Astrocyte of the hippocampus (primary cell): ENCODE results near the gene VDR.
"Not testable (repeated sequence)": the region's sequence is repeated elsewhere in the genome, so short reads cannot be mapped to it uniquely, and the experiment has no call there.

Experiments
- DNase-seq: peaks from one replicate; pipeline ENCODE4 v3.0.0; 2011; ENCODE audit warnings: low read depth, low spot score

Gene VDR

DNA sequence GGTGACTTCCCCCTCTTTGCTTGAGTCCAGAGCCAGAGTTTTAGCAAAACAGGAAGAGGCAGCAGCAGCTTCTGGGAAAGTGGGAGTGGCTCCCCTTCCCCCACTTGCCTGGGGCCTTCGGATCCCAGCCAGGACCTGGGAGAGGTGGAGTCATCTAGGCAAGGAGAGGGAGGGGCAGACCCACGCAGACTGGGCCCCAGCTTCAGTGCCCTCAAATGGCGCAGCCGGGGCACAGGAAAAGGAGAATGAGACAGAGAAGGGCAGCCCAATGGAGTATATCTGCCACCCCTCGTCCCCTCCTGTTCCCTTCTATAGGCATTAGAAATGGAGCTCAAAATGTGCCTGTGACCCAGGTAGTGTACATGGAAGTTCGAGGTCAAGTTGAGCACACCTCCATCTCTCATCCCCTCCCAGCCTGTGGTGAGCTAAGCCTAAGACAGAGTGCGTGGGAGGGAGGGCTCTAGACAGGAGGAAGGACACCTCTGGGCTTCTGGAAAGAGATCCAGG, 75.8 kb downstream of the VDR start:
- DNase-seq = peak; percentile 68

DNA sequence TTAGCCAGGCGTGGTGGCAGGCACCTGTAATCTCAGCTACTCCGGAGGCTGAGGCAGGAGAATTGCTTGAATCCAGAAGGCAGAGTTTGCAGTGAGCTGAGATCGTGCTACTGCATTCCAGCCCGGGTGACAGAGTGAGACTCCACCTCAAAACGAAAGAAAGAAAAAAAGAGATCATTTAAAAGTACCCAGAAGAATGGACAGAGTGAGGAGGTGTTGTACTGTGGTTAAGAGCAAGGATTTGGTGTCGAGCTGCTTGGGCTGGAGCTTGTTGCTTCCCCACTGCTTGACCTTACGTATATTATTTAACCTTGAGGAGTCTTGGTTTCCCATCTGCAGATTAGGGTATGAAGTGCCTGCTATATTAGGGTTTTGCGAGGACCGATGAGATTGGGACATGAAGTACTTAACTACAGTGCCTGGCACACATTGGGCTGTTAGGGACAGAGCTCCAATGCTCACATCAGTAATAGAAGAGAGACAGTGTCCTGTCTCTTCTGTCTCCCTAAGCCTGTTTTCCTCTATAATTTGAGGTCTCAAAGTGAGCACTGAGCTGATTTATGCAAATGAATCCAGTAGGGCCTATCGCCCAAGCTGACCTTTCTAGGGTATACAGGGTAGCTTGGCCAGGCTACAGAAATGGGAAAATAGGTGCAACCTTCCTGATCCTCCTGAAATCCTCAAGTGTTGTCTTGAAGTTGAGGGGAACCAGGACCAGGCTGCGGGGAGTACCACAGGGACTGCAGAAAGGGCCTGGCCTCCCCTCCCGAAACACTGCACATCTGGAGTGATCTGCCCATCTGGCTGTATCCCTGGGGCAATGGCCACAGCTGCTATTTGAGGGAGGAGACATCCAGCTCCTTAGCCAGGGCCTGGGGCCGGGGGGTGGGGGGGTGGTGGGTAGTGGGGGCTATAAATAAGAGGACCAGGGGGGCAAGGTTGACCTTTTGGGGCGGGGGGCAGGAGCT, 76.5 kb downstream of the VDR start:
- DNase-seq = no peak

DNA sequence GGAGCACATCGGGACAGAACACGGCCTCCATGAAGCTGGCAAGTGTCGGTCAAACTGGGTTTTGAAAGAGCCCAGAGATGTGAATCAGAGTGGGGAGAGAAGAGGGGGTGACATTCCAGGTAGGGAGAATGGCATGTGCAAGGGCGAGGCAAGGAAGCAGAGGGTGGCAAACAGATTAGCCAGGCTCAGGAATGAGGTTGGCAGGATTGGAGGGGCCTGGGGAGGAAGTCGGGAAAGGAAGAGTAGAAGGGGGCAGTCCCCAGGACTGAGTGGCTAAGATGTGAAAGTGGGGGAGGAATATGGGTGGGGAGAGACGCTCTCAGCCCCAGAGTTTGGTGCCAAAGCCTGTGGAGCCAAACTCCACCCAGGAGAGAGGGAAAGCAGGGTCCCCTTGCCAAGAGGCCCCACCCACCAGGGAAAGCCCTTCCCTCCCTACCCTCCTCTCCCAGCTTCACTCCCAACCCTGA, 79.6 kb downstream of the VDR start:
- peak; percentile 67 for DNase-seq

DNA sequence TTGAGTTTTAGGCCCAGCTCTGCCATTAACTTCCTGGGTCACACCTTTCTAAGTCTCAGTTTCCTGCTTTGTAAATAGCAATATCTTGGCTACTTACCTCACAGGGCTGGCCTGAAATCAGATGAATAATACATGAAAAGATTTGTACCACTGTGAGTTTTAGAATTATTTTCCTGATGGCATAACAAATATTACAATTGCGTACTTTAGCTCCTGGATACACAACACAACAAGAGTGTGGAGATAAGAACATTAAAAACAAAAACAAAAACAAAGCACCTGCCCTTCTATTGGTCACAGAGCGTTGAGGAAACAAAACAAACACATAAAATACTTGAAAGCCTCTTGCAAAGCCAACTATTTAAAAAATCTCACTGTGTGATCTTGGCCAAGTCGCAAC, 80.2 kb downstream of the VDR start:
- no peak for DNase-seq

DNA sequence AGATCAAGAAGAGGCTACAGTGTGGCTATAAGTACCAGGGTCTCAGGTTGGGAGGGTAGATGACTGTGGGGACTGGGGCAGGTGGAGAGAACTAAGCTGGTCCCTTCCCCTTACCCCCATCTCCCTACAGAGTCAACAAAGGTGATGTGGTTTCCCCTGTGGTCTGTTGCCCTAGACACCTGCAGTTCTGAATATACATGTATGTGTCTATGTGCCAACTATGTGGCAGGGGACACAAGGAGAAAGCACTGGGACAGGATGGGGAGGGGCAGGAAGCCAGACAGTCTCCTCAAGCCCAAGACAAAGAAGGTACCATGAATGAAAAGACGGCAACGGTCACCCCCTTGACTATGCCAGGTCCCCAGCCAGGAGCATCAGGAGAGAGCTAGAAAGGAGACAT, 80.6 kb downstream of the VDR start:
- DNase-seq = no peak

DNA sequence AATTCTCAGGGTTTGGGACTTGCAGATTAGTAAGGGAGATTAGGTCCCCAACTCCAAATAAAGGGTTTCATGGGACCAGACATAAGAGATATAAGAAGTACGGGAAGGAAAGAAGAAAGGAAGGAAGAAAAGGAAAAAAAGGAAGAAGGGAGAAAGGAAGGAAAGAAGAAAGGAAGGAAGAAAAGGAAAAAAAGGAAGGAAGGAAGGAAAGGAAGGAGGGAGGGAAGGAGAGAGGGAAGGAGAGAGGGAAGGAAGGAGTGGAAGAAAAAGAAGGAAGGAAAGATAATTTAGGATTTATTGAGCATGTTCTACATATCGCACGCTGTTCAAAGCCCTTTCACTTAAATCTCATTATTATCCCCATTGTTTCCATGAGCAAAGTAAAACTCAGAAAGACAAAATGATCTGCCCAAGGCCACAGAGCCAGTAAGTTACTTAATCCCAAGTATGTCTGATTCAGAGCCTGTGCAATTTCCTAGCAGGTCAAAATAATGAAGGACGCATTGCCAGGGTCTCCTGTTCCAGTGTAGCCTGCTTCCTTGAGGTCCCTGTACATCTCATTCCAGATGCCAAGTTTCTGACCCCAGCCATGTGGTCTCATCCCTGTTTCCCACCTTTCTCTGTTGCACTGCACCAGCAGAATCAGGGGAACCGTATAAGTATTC, 81.2 kb downstream of the VDR start:
- no peak for DNase-seq

DNA sequence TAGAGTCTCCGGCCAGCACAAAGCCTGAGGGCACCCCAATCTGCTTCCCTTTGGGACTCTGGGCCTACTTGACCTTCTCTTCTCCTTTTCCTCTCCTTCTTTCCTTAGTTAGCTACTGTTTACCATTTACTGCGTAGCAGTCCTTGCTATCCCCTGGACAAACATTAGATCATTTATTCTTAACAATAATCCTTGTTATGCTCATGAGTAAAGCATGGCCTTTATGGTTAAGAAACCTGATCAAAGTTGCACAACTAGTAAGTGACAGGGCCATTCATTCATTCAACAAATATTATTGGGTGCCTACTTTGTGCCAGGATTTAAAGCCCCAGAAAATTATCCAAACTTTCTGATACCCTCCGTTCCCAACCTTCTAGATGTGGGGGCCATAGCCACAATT, 81.9 kb downstream of the VDR start:
- DNase-seq = no peak

DNA sequence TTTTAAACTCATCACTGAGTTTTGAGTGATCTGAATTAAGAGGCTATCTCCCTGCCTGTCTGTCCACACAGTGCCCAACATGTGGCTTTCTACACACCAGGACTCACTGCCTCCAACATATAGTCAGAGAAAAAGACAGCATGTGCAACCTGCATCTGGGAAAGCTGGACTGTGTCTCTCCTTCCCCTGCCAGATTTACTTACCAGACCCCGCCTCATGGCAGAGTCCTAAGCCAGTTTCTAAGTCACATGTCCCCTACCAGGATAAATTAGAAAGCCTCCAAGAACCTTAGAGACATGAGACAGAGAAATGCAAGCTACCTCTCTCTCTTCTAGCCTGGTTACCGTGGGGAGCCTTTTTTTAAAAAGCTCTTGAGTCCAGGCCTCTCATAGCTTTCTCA, 82.4 kb downstream of the VDR start:
- DNase-seq = no peak

DNA sequence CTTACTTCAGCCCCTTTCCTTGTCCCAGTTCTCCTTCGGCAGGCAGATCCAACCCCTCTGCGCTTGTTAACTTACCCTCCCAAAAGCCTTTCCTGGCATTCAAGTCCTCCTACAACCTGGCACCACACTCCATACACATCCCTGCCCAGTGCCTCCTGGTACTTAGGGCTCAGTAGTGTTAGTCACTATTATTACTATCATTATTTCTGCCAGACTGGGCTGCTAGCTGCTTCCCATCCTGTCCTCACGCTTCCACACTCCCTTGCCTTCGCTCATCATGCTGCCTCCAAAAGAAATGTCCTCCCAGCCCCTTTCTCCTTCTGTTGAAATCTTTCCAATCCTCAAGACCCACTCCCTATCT, 83.5 kb downstream of the VDR start:
- DNase-seq = no peak

DNA sequence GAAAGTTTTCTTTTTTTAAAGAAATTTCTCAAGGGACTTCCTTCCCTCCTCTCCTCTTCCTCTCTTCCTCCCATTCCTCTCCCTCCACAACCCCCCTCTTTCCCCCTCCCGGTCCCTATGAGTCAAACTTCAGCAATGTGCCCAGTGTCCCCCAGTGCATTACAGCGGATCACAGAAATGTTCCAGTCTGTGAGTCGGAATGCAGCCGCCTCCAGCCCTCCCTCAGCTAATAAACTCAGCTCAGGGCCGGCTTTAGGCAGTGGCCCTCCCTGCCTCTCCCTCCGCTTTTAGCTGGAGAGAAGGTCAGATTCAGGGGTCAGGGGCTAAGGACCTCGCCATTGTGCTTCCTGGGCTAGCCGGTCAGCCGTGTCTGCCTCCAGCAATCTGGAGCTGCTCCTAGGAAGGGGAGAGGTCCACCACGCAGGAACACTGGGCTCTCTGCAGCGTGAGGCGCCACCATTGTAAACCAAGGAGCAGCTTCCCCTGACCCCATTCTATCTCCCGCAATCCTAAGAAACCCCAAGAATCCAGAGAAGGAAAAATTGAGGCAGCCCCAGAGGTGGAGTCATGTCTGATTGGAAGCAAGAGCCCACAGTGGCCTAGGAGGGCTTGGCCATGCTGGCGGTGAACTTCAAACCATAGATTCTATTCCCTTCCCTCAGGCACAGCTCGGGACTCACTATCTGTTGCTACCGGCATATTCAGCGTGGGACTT, 84.0 kb downstream of the VDR start:
- peak; percentile 98 for DNase-seq

DNA sequence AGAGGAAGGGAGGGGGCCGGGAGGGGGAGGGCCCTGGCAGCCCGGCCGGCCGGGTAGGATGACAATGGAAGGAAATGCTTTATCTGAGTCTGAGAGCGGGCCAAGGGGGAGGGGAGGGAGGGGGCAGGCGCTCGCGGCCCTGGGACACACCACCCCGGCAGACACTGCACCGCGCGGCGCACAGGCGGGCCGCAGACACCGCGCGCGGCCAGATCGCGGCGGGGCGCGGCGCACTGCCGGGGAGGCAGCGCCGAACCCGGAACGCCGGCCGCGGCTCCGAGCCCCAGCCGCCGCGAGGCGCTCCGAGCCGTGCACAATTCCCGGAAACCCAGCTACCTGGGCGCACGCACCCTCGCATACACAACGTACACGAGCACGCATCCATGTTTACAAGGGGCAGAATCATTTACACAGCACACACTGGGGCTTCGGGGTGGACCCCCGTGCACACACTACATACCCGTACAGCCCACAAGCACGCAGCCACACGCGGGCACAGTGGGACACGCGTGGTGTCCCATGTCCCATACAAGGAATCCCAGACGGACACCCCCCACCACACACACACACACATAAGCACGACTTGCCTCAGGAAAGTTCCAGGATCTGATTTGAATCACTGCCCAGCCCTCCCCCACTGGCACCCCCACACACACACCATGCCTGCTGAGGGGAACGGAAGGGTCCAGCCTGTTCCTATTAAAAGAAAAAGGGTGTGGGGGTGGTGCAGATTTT, 84.7 kb downstream of the VDR start, which contains the start of gene HDAC7:
Gene HDAC7, minus strand, starts transcription at position 8 of the 735 bp plus-strand sequence. CDS start 118 bp downstream, outside the sequence.
- peak; percentile 94 for DNase-seq

DNA sequence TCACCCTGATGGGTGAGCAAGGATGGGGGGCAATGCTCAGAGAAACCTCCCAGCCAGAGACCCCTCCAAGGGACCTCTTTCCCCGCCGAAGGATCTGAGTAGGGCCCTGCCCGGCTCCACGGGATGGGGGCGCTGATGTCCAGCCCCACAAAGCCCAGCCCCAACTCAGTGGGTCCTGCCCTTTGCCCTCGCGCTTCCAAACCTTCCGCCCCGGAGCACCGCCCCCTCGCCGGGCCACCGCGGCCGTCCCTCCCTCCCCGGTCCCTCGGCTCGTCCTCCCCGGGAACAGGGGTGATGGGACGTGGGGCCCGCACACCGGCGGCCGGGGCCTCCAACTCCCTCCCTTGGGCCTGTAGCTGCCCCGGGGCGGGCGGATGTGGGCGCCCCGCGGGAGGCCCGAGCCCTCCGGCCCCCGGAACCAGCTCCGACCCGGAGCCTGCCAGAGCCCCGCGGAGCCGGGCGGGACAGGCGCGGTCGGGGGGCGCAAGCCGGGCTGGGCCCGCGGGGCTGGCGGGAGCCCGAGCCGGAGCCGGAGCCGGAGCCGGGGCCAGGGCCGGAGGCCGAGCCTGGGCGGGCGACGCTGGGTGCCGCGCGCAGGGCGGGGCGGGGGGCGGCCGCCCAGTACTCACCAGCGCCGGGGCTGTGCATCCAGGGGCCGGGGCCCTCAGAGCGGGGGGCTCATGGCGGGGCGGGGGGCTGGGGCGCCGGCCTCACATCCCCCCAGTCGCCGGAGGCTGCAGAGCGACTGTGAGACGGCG, 85.5 kb downstream of the VDR start:
- peak; percentile 67 for DNase-seq

DNA sequence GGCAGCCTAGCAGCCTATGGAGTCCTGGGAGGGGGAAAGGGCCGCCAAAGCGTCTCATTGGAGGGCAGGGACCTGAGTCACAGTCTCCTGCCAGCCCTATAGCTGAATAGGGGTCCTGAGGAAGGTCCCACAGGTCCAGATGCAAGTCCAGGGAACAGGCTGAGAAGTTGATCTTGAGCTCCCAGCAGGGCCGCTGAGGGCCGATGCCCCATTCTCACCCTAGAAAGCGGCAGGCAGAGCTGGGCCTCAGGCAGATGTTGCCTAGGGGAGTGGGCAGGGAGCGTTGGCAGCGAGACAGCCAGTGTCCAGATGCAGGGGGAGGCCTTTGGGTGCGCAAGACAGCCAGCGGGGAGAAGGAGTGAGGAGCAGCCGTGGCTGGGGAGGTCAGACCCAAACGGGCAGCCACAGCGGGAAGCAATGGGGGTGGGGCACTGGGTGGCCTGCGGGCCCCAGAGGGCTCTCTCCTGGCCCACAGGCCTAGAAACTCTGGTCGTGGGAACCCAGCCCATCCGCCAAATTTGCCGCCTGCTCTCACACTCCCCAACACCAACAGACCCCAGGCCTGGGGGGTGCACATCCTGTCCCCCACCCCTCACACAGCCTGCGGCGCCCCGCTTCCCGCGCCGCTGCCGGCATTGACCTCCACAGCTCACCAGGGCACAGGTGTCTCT, 86.2 kb downstream of the VDR start:
- peak; percentile 46 for DNase-seq

DNA sequence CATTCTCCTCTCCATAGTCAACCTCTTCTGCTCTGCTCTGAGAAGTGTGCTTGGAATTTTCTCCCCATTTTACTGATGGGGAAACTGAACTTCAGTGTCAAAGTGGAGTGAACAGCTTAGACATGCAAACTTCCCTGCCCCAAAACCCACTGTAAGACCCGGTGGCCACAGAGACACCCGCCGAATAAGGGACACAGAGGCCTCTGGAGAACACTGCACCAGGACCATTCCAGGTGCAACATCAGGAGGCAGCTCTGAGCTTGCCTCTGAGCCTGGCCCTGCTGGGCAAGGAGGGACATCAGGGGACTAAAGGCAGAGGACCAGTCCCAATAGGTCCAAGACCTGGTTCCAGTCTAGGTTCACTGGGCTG, 86.8 kb downstream of the VDR start:
- DNase-seq = no peak

DNA sequence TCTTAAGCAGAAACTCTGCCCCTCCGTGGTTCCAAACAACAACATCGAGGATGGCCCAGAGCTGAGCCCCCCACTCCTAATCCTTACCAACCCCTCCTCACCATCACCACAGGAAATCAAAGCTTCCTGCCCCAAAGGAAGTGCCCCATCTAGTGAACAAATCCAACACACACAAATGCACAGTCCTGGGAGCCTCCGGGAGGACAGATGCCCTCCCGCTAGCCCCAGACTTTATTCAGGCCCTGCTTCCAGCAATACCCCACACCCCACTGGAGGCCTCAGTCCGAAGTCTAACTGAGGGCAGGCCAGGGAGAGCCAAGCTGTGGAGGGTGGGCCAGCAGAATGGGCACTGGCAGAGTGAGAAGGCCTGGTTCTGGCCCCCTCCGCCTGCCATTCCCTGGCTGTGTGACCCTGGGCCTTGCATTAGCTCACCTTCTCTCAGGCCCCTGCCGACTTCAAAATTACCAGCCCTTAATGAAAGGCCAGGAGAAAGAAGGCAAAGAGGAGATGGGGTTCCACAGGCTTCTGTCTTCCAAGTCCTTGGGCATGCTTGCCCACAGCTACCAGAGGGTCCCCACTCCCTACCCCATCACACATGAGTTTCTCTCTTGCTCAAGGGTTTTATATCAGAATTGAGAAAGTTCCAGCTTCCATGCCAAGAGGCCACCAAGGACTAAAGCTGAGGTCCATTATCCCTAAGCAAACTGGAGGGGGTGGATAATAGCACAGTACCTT, 87.4 kb downstream of the VDR start:
- DNase-seq = no peak

DNA sequence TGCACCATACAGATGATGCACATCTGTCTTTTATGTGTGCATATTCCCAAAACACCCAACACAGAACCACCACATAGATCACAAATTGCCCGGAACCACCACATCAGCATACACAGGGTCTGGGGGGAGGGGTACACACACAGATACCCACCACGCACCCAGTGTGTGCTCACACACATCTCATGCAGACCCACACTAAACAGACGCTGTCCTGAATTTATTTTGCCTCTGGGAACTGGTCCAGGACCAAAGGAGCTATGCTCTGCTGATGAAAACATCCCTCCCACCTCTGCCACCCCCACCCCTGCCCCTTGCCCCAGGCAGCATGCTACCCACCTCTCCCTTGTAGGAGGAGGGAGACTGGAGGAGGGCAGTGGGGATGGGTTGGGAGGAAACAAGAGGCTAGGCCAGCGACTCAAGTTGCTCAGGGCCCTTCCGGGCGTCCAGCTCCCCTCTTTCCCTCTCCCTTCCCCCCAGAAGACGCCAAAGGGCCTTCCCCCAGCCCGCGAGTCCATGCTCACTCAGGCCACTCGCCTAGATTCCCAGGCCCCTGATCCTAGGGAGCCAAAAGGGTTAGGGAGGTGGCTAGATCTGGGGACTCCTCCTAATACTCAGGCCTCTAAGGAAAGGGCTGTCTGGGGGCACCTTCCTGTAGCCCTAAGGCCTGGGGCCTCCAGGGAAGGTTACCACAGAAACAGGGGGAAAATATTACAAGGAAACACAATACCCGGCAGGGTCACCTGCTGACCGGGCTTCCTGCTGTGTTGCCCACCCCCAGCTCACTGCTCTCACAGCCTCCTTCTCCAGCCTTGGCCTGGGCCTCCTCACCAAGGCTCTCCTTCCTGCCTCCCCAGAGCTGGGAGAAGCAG, 88.2 kb downstream of the VDR start:
- DNase-seq = no peak

DNA sequence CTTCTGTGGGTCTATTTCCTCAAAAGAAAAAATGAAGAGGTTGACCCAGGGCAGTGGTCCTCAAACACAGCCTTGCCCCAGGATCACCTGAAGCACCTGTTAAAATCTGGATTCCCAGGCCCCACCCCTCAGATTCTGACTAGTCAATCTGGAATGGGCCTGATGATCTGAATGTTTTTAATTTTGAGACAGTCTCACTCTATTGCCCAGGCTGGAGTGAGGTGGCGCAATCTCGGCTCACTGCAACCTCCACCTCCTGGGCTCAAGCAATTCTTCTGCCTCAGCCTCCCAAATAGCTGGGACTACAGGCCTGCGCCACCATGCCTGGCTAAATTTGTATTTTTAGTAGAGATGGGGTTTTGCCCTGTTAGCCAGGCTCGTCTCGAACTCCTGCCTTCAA, 89.3 kb downstream of the VDR start:
- not testable (repeated sequence) for DNase-seq

DNA sequence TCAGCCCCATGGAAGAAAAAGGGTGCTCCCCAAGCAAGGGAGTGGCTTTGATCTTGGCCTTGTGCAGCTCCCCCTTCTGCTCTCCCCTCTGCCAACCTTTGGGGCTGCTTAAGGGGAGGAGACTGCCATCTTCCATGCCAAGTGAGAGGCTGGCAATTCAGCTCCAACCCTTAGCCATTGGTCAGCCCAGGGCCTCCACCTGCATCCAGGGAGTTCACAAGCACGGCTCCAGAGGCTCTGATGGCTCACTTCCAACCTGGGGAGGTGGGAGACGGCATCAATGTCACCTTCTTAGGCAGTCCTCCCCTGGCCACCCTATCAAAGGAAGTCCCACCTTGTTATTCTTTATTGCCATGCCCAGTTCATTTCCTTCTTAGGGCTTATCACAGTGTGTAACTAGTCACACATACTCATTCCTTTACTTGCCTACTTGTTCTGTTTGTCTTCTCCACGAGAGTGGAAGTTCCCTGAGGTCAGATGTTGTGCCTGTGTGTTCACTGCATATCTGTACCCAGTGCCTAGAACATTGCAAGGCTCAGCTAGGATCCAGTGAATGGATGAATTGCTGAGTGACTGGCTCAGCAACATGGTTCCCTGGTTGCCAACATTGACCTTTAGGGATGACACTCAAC, 90.1 kb downstream of the VDR start:
- no peak for DNase-seq
